ENCODE results near the gene SAMD10.
"Not testable (repeated sequence)": the region's sequence is repeated elsewhere in the genome, so short reads cannot be mapped to it uniquely, and the experiment has no call there.

Gene SAMD10

GRCh38 chr20:63940472-63941266 lies 38.8 kb downstream of the SAMD10 start:
- no peak for DNase-seq

GRCh38 chr20:63940071-63940471 lies 39.4 kb downstream of the SAMD10 start:
- DNase-seq, result no peak

GRCh38 chr20:63939061-63939935 lies 40.1 kb downstream of the SAMD10 start:
- no peak for DNase-seq

- no peak for DNase-seq
These were observed 41.8 kb downstream of the SAMD10 start for GRCh38 chr20:63937596-63937995.

GRCh38 chr20:63935447-63935846 lies 44.0 kb downstream of the SAMD10 start:
- DNase-seq, result no peak

- no peak for DNase-seq
These were observed 45.0 kb downstream of the SAMD10 start for GRCh38 chr20:63934271-63935068.

- DNase-seq, result no peak
These were observed 45.8 kb downstream of the SAMD10 start for GRCh38 chr20:63933646-63934045.

- no peak for DNase-seq
These were observed 46.8 kb downstream of the SAMD10 start for GRCh38 chr20:63932606-63933160.

GRCh38 chr20:63931735-63932134 lies 47.7 kb downstream of the SAMD10 start:
- no peak for DNase-seq

- DNase-seq, result no peak
These were observed 48.4 kb downstream of the SAMD10 start for GRCh38 chr20:63930971-63931553.

- DNase-seq, result not testable (repeated sequence)
These were observed 50.0 kb downstream of the SAMD10 start for GRCh38 chr20:63929473-63929883.

GRCh38 chr20:63929071-63929470 lies 50.4 kb downstream of the SAMD10 start:
- DNase-seq, result no peak

- DNase-seq, result no peak
These were observed 53.1 kb downstream of the SAMD10 start for GRCh38 chr20:63926298-63926697.

- DNase-seq, result no peak
These were observed 55.2 kb downstream of the SAMD10 start for GRCh38 chr20:63924241-63924640.
